ENCODE results near the gene SCFD1.
"Not testable (repeated sequence)": the region's sequence is repeated elsewhere in the genome, so short reads cannot be mapped to it uniquely, and the experiment has no call there.

SCFD1 gene

GRCh38 chr14:30680036-30680435 is 57.9 kb downstream of the SCFD1 start:
- DNase-seq: no peak

- not testable (repeated sequence) for DNase-seq
Measured at GRCh38 chr14:30680776-30681175, 58.7 kb downstream of the SCFD1 start.

- DNase-seq: peak; percentile 11
Measured at GRCh38 chr14:30681752-30682355, 59.7 kb downstream of the SCFD1 start.

GRCh38 chr14:30690487-30691355 is 68.6 kb downstream of the SCFD1 start:
- DNase-seq: peak; percentile 49

GRCh38 chr14:30691751-30692398 is 69.8 kb downstream of the SCFD1 start:
- DNase-seq: no peak

- DNase-seq: no peak
Measured at GRCh38 chr14:30692669-30693068, 70.5 kb downstream of the SCFD1 start.

- DNase-seq: no peak
Measured at GRCh38 chr14:30698463-30698862, 76.3 kb downstream of the SCFD1 start.

- DNase-seq: no peak
Measured at GRCh38 chr14:30706704-30707103, 84.6 kb downstream of the SCFD1 start.

- DNase-seq: no peak
Measured at GRCh38 chr14:30708157-30708556, 86.0 kb downstream of the SCFD1 start.

- DNase-seq: no peak
Measured at GRCh38 chr14:30709201-30709600, 87.1 kb downstream of the SCFD1 start.

- DNase-seq: no peak
Measured at GRCh38 chr14:30710876-30711275, 88.8 kb downstream of the SCFD1 start.

- DNase-seq: no peak
Measured at GRCh38 chr14:30719137-30719536, 97.0 kb downstream of the SCFD1 start.

- no peak for DNase-seq
Measured at GRCh38 chr14:30725763-30726162, 103.6 kb downstream of the SCFD1 start.

GRCh38 chr14:30728471-30728870 is 106.4 kb downstream of the SCFD1 start:
- DNase-seq: no peak

- DNase-seq: no peak
Measured at GRCh38 chr14:30737916-30738315, 115.8 kb downstream of the SCFD1 start.

- DNase-seq: no peak
Measured at GRCh38 chr14:30738978-30739377, 116.9 kb downstream of the SCFD1 start.

- DNase-seq: no peak
Measured at GRCh38 chr14:30748343-30748742, 126.2 kb downstream of the SCFD1 start.

- DNase-seq: no peak
Measured at GRCh38 chr14:30751646-30752416, 129.7 kb downstream of the SCFD1 start.

- no peak for DNase-seq
Measured at GRCh38 chr14:30753452-30753851, 131.3 kb downstream of the SCFD1 start.

GRCh38 chr14:30754778-30755177 is 132.7 kb downstream of the SCFD1 start:
- no peak for DNase-seq

GRCh38 chr14:30756594-30756993 is 134.5 kb downstream of the SCFD1 start:
- no peak for DNase-seq

- DNase-seq: no peak
Measured at GRCh38 chr14:30757082-30757481, 135.0 kb downstream of the SCFD1 start.

All from NCI-H510A treated with DMSO at 0.1 percent for 48 hours (cell line).